Measurements from ENCODE around the gene GP5.

Gene GP5

DNA sequence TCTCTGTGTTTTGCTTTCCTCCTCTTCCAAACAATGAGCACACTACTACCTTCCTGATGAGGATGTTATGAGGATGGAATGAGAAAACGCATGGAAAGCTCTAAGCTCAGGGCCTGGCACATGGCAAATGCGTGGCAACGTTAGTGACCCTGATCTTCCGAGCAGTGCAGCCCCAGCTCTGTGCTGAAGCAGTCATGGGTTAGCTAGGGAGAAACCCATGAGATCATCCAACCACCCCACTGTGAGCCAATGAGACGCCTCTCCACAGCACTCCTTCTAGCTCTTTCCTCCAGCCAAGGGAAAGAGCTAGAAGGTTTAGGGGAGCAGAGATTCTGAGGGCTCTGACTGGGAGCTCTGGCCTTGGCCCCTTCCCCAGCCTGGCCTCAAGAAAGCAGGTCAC is 52.4 kb downstream of the GP5 start:
- FAIRE-seq, result no peak

- FAIRE-seq, result no peak
These were observed 53.0 kb downstream of the GP5 start for GRCh38 chr3:194346035-194346434.

Data from colon (tissue), 2 donors.